Type B pancreatic cell (in vitro differentiated cells): ENCODE results near the gene SCAP. TPM values are rescaled to one million over a fixed set of nuclear protein-coding genes. Genes with fewer than 3 reads are reported as not detected.

Experiments used
- DNase-seq: peaks from one replicate; pipeline ENCODE4 v3.0.0; 2021; ENCODE audit warnings: mixed read lengths; ENCODE audit not compliant: unreplicated experiment; ENCODE audit errors: extremely low spot score
- H3K27ac Mint-ChIP-seq: 2 replicates; pipeline ENCODE4 v1.8.0; 2021; ENCODE audit warnings: mild to moderate bottlenecking, mixed read lengths
- H3K27me3 Mint-ChIP-seq: 2 replicates; pipeline ENCODE4 v1.8.0; 2021; ENCODE audit warnings: mixed read lengths
- H3K36me3 Mint-ChIP-seq: 2 replicates; pipeline ENCODE4 v1.8.0; 2021; ENCODE audit warnings: mixed read lengths
- H3K4me1 Mint-ChIP-seq: one replicate; pipeline ENCODE4 v1.8.0; 2021; ENCODE audit warnings: mixed read lengths; ENCODE audit not compliant: unreplicated experiment
- H3K4me3 Mint-ChIP-seq: 2 replicates; pipeline ENCODE4 v1.8.0; 2021; ENCODE audit warnings: mild to moderate bottlenecking, mixed read lengths
- H3K9me3 Mint-ChIP-seq: 2 replicates; pipeline ENCODE4 v1.8.0; 2021; ENCODE audit warnings: mixed read lengths
- total RNA-seq: library from RNA; stranded (reverse); gene quantifications from 2 replicates; pipeline ENCODE4 v1.2.1, GENCODE V29; 2021; ENCODE audit warnings: low replicate concordance
- TF ChIP-seq, protein P1 (sequence below): fragments of 200-600 bp; sonication (generic); conservative IDR thresholded peaks from 2 replicates; pipeline ENCODE4 v1.5.0; 2021; ENCODE audit warnings: antibody characterized with exemption, mild to moderate bottlenecking

The SCAP gene
- total RNA-seq, 1 donor from 2014 or later, result 106 TPM

DNA sequence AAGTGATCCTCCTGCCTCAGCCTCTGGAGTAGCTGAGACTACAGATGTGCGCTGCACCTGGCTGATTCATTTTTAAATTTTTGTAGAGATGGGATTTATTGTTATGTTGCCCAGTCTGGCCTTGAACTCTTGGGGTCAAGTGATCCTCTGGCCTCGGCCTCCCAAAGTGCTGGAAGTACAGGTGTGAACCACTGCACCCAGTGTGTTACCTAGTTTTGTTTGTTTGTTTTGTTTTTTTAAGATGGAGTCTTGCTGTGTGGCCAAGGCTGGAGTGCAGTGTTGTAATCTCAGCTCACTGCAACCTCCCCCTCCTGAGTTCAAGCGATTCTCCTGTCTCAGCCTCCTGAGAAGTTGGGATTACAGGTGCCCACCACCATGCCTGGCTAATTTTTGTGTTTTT lies 82.8 kb downstream of the SCAP start:
- H3K9me3 Mint-ChIP-seq, result no peaks in the 10 kb centered on the region
- H3K4me3 Mint-ChIP-seq, result no peak overlapping the region
- H3K4me1 Mint-ChIP-seq, result peaks cover 11% of the 10 kb centered on the region
- TF ChIP-seq, protein P1, sequence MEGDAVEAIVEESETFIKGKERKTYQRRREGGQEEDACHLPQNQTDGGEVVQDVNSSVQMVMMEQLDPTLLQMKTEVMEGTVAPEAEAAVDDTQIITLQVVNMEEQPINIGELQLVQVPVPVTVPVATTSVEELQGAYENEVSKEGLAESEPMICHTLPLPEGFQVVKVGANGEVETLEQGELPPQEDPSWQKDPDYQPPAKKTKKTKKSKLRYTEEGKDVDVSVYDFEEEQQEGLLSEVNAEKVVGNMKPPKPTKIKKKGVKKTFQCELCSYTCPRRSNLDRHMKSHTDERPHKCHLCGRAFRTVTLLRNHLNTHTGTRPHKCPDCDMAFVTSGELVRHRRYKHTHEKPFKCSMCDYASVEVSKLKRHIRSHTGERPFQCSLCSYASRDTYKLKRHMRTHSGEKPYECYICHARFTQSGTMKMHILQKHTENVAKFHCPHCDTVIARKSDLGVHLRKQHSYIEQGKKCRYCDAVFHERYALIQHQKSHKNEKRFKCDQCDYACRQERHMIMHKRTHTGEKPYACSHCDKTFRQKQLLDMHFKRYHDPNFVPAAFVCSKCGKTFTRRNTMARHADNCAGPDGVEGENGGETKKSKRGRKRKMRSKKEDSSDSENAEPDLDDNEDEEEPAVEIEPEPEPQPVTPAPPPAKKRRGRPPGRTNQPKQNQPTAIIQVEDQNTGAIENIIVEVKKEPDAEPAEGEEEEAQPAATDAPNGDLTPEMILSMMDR, result no peak
- no peak for DNase-seq
- no peaks in the 10 kb centered on the region for H3K27me3 Mint-ChIP-seq
- H3K27ac Mint-ChIP-seq, result no peak overlapping the region
- peaks cover 12% of the 10 kb centered on the region for H3K36me3 Mint-ChIP-seq

DNA sequence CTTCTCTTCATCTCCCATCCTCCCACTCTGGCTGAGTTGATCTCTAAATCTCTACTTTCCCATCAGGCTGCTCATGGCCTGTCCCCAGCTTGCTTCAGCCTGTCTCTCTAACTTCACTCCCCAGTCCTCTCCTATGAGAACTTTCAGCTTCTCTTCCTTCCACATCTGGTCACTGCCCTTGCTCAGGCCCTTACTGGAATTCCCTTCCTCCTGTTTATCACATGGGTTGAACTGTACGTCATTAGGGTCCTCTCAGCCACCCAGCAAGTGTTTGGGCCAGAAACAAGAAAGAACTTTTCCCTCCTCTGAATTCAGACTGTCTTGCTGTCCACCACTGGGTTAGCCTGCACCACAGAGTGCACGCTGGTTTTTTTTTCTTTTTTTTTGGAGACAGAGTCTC lies 89.9 kb downstream of the SCAP start:
- TF ChIP-seq, protein P1, result no peak
- H3K4me1 Mint-ChIP-seq, result peaks cover 18% of the 10 kb centered on the region
- H3K4me3 Mint-ChIP-seq, result no peak overlapping the region
- no peak for DNase-seq
- H3K27ac Mint-ChIP-seq, result peak overlapping the region; percentile 96
- no peaks in the 10 kb centered on the region for H3K9me3 Mint-ChIP-seq
- no peaks in the 10 kb centered on the region for H3K27me3 Mint-ChIP-seq
- H3K36me3 Mint-ChIP-seq, result peaks cover 20% of the 10 kb centered on the region

DNA sequence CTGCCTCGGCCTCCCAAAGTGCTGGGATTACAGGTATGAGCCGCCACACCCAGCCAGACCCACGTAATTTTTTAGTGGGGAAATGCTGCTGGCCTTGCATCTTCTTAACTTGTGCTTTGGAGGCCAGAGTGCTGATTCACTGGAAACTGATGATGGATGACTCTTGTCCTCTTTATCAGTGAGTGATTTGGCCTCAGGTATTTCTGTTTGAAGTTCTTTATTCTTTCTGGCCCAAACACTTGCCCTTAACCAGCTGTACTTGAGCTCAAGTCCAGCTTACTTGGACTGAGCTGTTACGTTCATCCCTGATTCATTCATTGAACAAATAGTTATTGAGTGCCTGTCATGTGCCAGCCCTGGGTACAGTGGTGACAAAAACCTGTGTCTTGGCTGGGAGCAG lies 90.7 kb downstream of the SCAP start:
- Mint-ChIP-seq H3K36me3 (peaks cover 24% of the 10 kb centered on the region), H3K9me3 (no peaks in the 10 kb centered on the region), H3K4me3 (peak overlapping the region; percentile 71), H3K4me1 (peaks cover 23% of the 10 kb centered on the region), H3K27me3 (no peaks in the 10 kb centered on the region), H3K27ac (peak overlapping the region; percentile 96)
- TF ChIP-seq, protein P1, result no peak
- DNase-seq, result no peak

DNA sequence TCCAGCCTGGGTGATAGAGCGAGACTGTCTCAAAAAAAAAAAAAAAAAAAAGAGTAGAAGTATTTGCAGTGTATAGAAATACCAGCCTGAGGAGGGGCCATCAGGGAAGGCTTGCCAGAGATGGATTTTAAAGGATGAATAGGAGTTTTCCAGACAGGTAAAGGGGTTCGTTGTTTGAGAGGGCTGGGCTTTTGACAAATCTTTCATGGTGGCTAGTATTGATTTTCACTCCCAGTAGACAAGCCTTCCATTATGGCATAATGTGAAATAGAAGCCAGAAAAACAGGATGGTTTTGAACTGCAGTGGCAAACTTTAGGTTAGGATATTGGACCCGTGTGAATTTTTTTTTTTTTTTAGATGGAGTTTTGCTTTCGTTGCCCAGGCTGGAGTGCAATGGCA lies 91.3 kb downstream of the SCAP start:
- TF ChIP-seq, protein P1, result no peak
- peak overlapping the region; percentile 71 for H3K4me3 Mint-ChIP-seq
- H3K27ac Mint-ChIP-seq, result peak overlapping the region; percentile 96
- H3K27me3 Mint-ChIP-seq, result no peaks in the 10 kb centered on the region
- H3K4me1 Mint-ChIP-seq, result peaks cover 29% of the 10 kb centered on the region
- no peaks in the 10 kb centered on the region for H3K9me3 Mint-ChIP-seq
- DNase-seq, result no peak
- peaks cover 24% of the 10 kb centered on the region for H3K36me3 Mint-ChIP-seq

DNA sequence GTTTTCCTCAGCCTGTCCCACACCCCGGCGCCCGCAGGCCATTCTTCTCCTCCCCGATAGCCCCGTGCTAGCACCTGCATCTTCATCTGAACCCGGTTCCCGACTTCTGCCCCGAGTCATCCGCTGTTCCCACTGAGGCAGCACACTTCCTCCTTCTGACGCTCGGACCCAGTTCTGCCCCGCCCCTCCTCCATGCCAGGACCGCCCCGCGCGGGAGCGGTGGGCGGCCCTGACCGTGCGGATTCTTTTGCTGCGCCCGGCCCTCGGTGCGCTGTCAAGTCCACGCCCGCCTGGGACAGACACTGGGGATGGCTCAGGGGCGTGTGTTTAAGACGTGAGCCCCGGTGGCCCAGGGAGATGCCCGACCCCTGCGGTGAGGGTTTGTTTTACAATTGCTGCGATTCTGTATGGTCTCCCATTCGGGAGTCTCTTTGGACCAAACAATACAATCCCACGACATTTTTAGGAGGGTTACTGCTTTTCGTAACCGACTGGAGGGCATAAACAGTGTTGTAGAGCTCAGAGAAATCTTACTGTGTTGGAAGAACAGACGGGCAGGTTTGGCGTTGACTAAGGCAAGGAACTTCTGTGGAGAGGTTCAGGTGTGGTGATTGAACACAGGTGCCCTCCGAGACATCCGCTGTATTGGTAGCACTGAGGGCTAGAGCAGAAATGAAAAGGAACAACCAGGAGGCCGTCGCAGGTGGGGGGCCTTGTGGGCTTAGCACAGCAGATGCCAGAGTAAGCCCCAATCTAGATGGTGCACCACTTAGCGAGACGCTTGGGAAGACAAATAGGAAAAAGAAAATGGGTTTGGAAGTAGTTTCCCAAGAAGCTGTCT lies 94.2 kb downstream of the SCAP start:
- Mint-ChIP-seq H3K4me1 (peaks cover 33% of the 10 kb centered on the region), H3K27ac (peak overlapping the region; percentile 100), H3K4me3 (peak overlapping the region; percentile 100), H3K27me3 (no peaks in the 10 kb centered on the region), H3K9me3 (no peaks in the 10 kb centered on the region), H3K36me3 (peaks cover 16% of the 10 kb centered on the region)
- peak; percentile 87 for DNase-seq
- TF ChIP-seq, protein P1, result no peak
